Liver (tissue), 3 donors: Measurements from ENCODE around the gene NDUFAF2.

Source experiments
- CTCF ChIP-seq: fragments of 150-350 bp; IDR thresholded peaks from 2 replicates; pipeline ENCODE4 v1.5.1; 2017; ENCODE audit warnings: improper control_type of control experiment, low read depth, low read length; ENCODE audit not compliant: missing input control
- FOXA1 ChIP-seq: IDR thresholded peaks from 2 replicates; pipeline ENCODE4 v1.6.1; 2016; ENCODE audit warnings: antibody characterized with exemption
- GABPA ChIP-seq, 2 donors: IDR thresholded peaks in 1 of 2; conservative IDR thresholded peaks in 1 of 2; 2 replicates each; pipeline ENCODE4 v1.6.1; 2016; ENCODE audit warnings: antibody characterized with exemption in 2 of 2, mild to moderate bottlenecking in 1 of 2, moderate library complexity in 1 of 2
- MAX ChIP-seq: IDR thresholded peaks from 2 replicates; pipeline ENCODE4 v1.6.1; 2016; ENCODE audit warnings: antibody characterized with exemption
- REST ChIP-seq: IDR thresholded peaks from 2 replicates; pipeline ENCODE4 v1.6.1; 2016; ENCODE audit warnings: antibody characterized with exemption, mild to moderate bottlenecking
- TAF1 ChIP-seq: conservative IDR thresholded peaks from 2 replicates; pipeline ENCODE4 v1.6.1; 2016; ENCODE audit warnings: antibody characterized with exemption, mild to moderate bottlenecking
- donor health status: healthy.
- donor health status: healthy.

GRCh38 chr5:61004448-61004847 lies 59.4 kb downstream of the NDUFAF2 start:
- TF ChIP-seq CTCF: no peak
- TF ChIP-seq MAX: no peak
- TF ChIP-seq GABPA (IDR thresholded peaks at IDR 0.05 in 1 of 2, conservative IDR thresholded peaks at IDR 0.05 in 1 of 2): no peak
- TF ChIP-seq FOXA1: no peak
- no peak for TF ChIP-seq REST
- no peak for TF ChIP-seq TAF1
